Vagina (tissue), 2 donors: Measurements from ENCODE around the gene LMNTD2.

ENCODE experiments used
- CTCF ChIP-seq, 3 experiments: fragments of 450-650 bp in 2 of 3; fragments of 200-600 bp in 1 of 3; sonication (generic) in 1 of 3; IDR thresholded peaks; one replicate each; pipeline ENCODE4 v1.5.1; 2017 to 2019; ENCODE audit warnings: antibody characterized with exemption in 3 of 3, mild to moderate bottlenecking in 2 of 3, moderate library complexity in 2 of 3
- POLR2AphosphoS5 ChIP-seq, 2 donors: sonication (generic); formaldehyde crosslinking; IDR thresholded peaks; one replicate each; pipeline ENCODE4 v1.9.0; 2017; ENCODE audit warnings: antibody characterized with exemption in 2 of 2, mild to moderate bottlenecking in 2 of 2, low read depth in 1 of 2; ENCODE audit not compliant: insufficient read depth in 1 of 2

- TF ChIP-seq CTCF (IDR thresholded peaks at IDR 0.05) (no peak), POLR2AphosphoS5 (IDR thresholded peaks at IDR 0.05; ENCODE audit: insufficient read depth in 1 of 2, low read depth in 1 of 2) (no peak)
Observed at GRCh38 chr11:576811-577610, 16.5 kb upstream of the LMNTD2 start.
